HEK293 (cell line): ENCODE data around the gene PROCA1.
A peak's percentile ranks its signal among the peaks of the same experiment; 100 is the strongest.

ENCODE experiments used
- CTCF ChIP-seq: fragments of 450-650 bp; formaldehyde crosslinking; IDR thresholded peaks from 2 replicates; pipeline ENCODE4 v1.5.1; 2016; ENCODE audit warnings: missing biosample characterization, missing genetic modification characterization
- HIC1 ChIP-seq: fragments of 450-650 bp; formaldehyde crosslinking; IDR thresholded peaks from 2 replicates; pipeline ENCODE4 v1.5.1; 2016; ENCODE audit warnings: missing biosample characterization, missing genetic modification characterization
- REST ChIP-seq: fragments of 450-650 bp; formaldehyde crosslinking; IDR thresholded peaks from 2 replicates; pipeline ENCODE4 v1.5.1; 2016; ENCODE audit warnings: missing biosample characterization, missing genetic modification characterization
- TCF7L2 ChIP-seq: IDR thresholded peaks from 2 replicates; pipeline ENCODE4 v1.6.1; 2011; ENCODE audit warnings: low read depth, mild to moderate bottlenecking, inconsistent platforms, low read length, moderate library complexity, borderline replicate concordance

- TF ChIP-seq CTCF (tag by site-specific recombination): no peak
- TF ChIP-seq HIC1 (tag by site-specific recombination): peak; percentile 55; the same call in 1 of the 2 replicates
- TF ChIP-seq REST (tag by site-specific recombination): 0 out of 2 replicates have a peak, but pooled peaks have one; percentile 8
- TF ChIP-seq TCF7L2: no peak
These were observed 5.3 kb upstream of the PROCA1 start for GRCh38 chr17:28716740-28717577.
